PC-9 (cell line): ENCODE measurements around the gene PLEKHF1.

Source experiments
- CTCF ChIP-seq: fragments of 200-600 bp; sonication (generic); conservative IDR thresholded peaks from 2 replicates; pipeline ENCODE4 v1.6.1; 2017; ENCODE audit warnings: mixed run types, antibody characterized with exemption, mild to moderate bottlenecking, moderate library complexity
- EZH2 ChIP-seq: fragments of 200-600 bp; sonication (generic); IDR thresholded peaks from 2 replicates; pipeline ENCODE4 v1.8.0; 2017; ENCODE audit warnings: antibody characterized with exemption, low read depth

- TF ChIP-seq CTCF (no peak), EZH2 (no peak)
These were observed 741 bp downstream of the PLEKHF1 start for GRCh38 chr19:29665826-29666577.
